ENCODE measurements around the gene SBK2.
"Not testable (repeated sequence)": the region's sequence is repeated elsewhere in the genome, so short reads cannot be mapped to it uniquely, and the experiment has no call there.

- not testable (repeated sequence) for TF ChIP-seq CTCF (conservative IDR thresholded peaks at IDR 0.05; ENCODE audit: low read depth, low read length); EZH2 (IDR thresholded peaks at IDR 0.05; ENCODE audit: low read length, unreplicated experiment); EZH2phosphoT487 (IDR thresholded peaks at IDR 0.05; ENCODE audit: borderline replicate concordance, low read length)
Measured at GRCh38 chr19:55573929-55574328, 37.0 kb upstream of the SBK2 start.
